AG09309 (cell line): ENCODE measurements around the gene SFXN2.

Source experiments
- DNase-seq: peaks from one replicate; pipeline ENCODE4 v3.0.0-alpha.2; 2010; ENCODE audit warnings: low read depth
- H3K4me3 ChIP-seq: 2 replicates; pipeline ENCODE4 v1.5.1; 2011; ENCODE audit warnings: mild to moderate bottlenecking, low read depth, low read length, moderate library complexity; ENCODE audit not compliant: control insufficient read depth
- CTCF ChIP-seq: IDR thresholded peaks from 2 replicates; pipeline ENCODE4 v1.5.1; 2011; ENCODE audit warnings: mild to moderate bottlenecking, low read depth, low read length, inconsistent platforms; ENCODE audit not compliant: insufficient read depth, control insufficient read depth; ENCODE audit errors: missing control alignments

SFXN2 gene

GRCh38 chr10:102777711-102778453 is 63.4 kb downstream of the SFXN2 start:
- no peak overlapping the region for H3K4me3 ChIP-seq
- TF ChIP-seq CTCF: no peak
- DNase-seq: no peak

- TF ChIP-seq CTCF: no peak
- no peak for DNase-seq
- H3K4me3 ChIP-seq: no peak overlapping the region
Measured at GRCh38 chr10:102778781-102779180, 64.3 kb downstream of the SFXN2 start.

GRCh38 chr10:102779680-102780526 is 65.5 kb downstream of the SFXN2 start:
- no peak for TF ChIP-seq CTCF
- H3K4me3 ChIP-seq: no peak overlapping the region
- no peak for DNase-seq

- H3K4me3 ChIP-seq: no peak overlapping the region
- no peak for DNase-seq
- TF ChIP-seq CTCF: no peak
Measured at GRCh38 chr10:102780527-102780808, 66.0 kb downstream of the SFXN2 start.

GRCh38 chr10:102781090-102781920 is 66.9 kb downstream of the SFXN2 start:
- no peak for DNase-seq
- no peak for TF ChIP-seq CTCF
- no peak overlapping the region for H3K4me3 ChIP-seq

- TF ChIP-seq CTCF: no peak
- no peak overlapping the region for H3K4me3 ChIP-seq
- DNase-seq: no peak
Measured at GRCh38 chr10:102781921-102782557, 67.6 kb downstream of the SFXN2 start.
